Liver (tissue), 9 donors: ENCODE results near the gene EBPL. TPM values are rescaled to one million over a fixed set of nuclear protein-coding genes. Genes with fewer than 3 reads are reported as not detected.

ENCODE experiments used
- DNase-seq: peaks from one replicate; pipeline ENCODE4 v3.0.0-alpha.2; 2017; ENCODE audit warnings: low spot score
- H3K27ac ChIP-seq, 2 donors: one replicate each; pipeline ENCODE4 v1.7.0; 2013; ENCODE audit warnings: inconsistent platforms in 2 of 2, low read length in 2 of 2, control low read depth in 1 of 2, low read depth in 1 of 2, mild to moderate bottlenecking in 1 of 2
- H3K27me3 ChIP-seq, 4 donors: one replicate each; pipeline versions ENCODE4 v1.6.1 to v1.7.0; 2013; ENCODE audit warnings: low read length in 3 of 4, inconsistent platforms in 1 of 4, mild to moderate bottlenecking in 1 of 4, moderate library complexity in 1 of 4; ENCODE audit not compliant: control insufficient read depth in 4 of 4, insufficient read depth in 4 of 4
- H3K36me3 ChIP-seq, 4 donors: one replicate each; pipeline versions ENCODE4 v1.6.1 to v1.7.0; 2013; ENCODE audit warnings: low read length in 3 of 4, mild to moderate bottlenecking in 3 of 4, low read depth in 1 of 4, moderate library complexity in 1 of 4; ENCODE audit not compliant: control insufficient read depth in 4 of 4, insufficient read depth in 3 of 4
- H3K4me1 ChIP-seq, 4 donors: one replicate each; pipeline versions ENCODE4 v1.6.1 to v1.7.0; 2013; ENCODE audit warnings: low read length in 3 of 4, mild to moderate bottlenecking in 3 of 4, moderate library complexity in 1 of 4; ENCODE audit not compliant: control insufficient read depth in 4 of 4, insufficient read depth in 4 of 4
- H3K4me3 ChIP-seq, 3 donors: one replicate each; pipeline versions ENCODE4 v1.6.1 to v1.7.0; 2013; ENCODE audit warnings: low read length in 3 of 3, control low read depth in 1 of 3, low read depth in 1 of 3, mild to moderate bottlenecking in 1 of 3
- H3K9ac ChIP-seq, 2 donors: one replicate each; pipeline ENCODE4 v1.7.0; 2013; ENCODE audit warnings: low read length in 2 of 2, mild to moderate bottlenecking in 2 of 2, moderate library complexity in 2 of 2, control low read depth in 1 of 2, low read depth in 1 of 2
- H3K9me3 ChIP-seq, 4 donors: one replicate each; pipeline versions ENCODE4 v1.6.1 to v1.7.0; 2013; ENCODE audit warnings: low read length in 3 of 4; ENCODE audit not compliant: control insufficient read depth in 4 of 4
- GABPA ChIP-seq, 2 donors: IDR thresholded peaks in 1 of 2; conservative IDR thresholded peaks in 1 of 2; 2 replicates each; pipeline ENCODE4 v1.6.1; 2016; ENCODE audit warnings: antibody characterized with exemption in 2 of 2, mild to moderate bottlenecking in 1 of 2, moderate library complexity in 1 of 2
- HNF4G ChIP-seq: IDR thresholded peaks from 2 replicates; pipeline ENCODE4 v1.6.1; 2016; ENCODE audit warnings: antibody characterized with exemption
- JUND ChIP-seq, 2 donors: IDR thresholded peaks; 2 replicates each; pipeline ENCODE4 v1.6.1; 2016; ENCODE audit warnings: antibody characterized with exemption in 2 of 2
- REST ChIP-seq: IDR thresholded peaks from 2 replicates; pipeline ENCODE4 v1.6.1; 2016; ENCODE audit warnings: antibody characterized with exemption, mild to moderate bottlenecking
- SP1 ChIP-seq: IDR thresholded peaks from 2 replicates; pipeline ENCODE4 v1.6.1; 2018; ENCODE audit warnings: antibody characterized with exemption, mild to moderate bottlenecking
- TAF1 ChIP-seq: conservative IDR thresholded peaks from 2 replicates; pipeline ENCODE4 v1.6.1; 2016; ENCODE audit warnings: antibody characterized with exemption, mild to moderate bottlenecking
- YY1 ChIP-seq: IDR thresholded peaks from 2 replicates; pipeline ENCODE4 v1.6.1; 2016; ENCODE audit warnings: antibody characterized with exemption, mild to moderate bottlenecking
- ZBTB33 ChIP-seq: IDR thresholded peaks from 2 replicates; pipeline ENCODE4 v1.6.1; 2016; ENCODE audit warnings: antibody characterized with exemption
- WGBS: extraction: QIAGEN DNeasy Blood & Tissue Kit; methylation state at CpG from one replicate; pipeline ENCODE4 v1.1.7; 2013; 5-methylcytosine and 5-hydroxymethylcytosine counted together
- polyA plus RNA-seq, 2 donors: library from polyadenylated mRNA; stranded (reverse) in 1 of 2; unstranded in 1 of 2; fragments of 200-250 nt in 1 of 2; fragments of >200 nt in 1 of 2; fragmentation: Nextera tagmentation in 1 of 2; extraction: Ambion mirVana in 1 of 2; gene quantifications; one replicate each; pipeline versions ENCODE4 v1.2.1 to v1.2.3, GENCODE V29; 2013 to 2015
- total RNA-seq, 2 donors: library from RNA; depleted of rRNA; stranded (reverse); fragments of >200 nt; gene quantifications; one replicate each; pipeline ENCODE4 v1.2.3, GENCODE V29; 2014
- donor health status: healthy.
- donor health status: healthy.
- donor health status: healthy.
- donor health status: healthy.
- donor health status: healthy.

The EBPL gene
- total and polyA plus RNA-seq, 4 donors, result 44.3 to 122 (median 50.7) TPM

GRCh38 chr13:49697468-49697867, 6.2 kb upstream of the EBPL start:
- Histone ChIP-seq H3K9me3 (no peaks in the 10 kb centered on the region), H3K4me1 (no peaks in the 10 kb centered on the region), H3K36me3 (peaks cover 2 to 13% (median 7%) of the 10 kb centered on the region in 4 donors), H3K9ac (no peak overlapping the region), H3K27ac (no peak overlapping the region), H3K4me3 (no peak overlapping the region), H3K27me3 (no peaks in the 10 kb centered on the region)
- no peak for DNase-seq
- 97% methylated on average over 3 of the region's 3 CpGs for WGBS
- no peak for TF ChIP-seq REST
- no peak for TF ChIP-seq SP1
- TF ChIP-seq YY1, result no peak
- no peak for TF ChIP-seq HNF4G
- no peak for TF ChIP-seq JUND (IDR thresholded peaks at IDR 0.05)

- no peak for TF ChIP-seq ZBTB33
- no peak for TF ChIP-seq TAF1
- no peak for TF ChIP-seq REST
- TF ChIP-seq GABPA (IDR thresholded peaks at IDR 0.05 in 1 of 2, conservative IDR thresholded peaks at IDR 0.05 in 1 of 2), result no peak
- no peaks in the 10 kb centered on the region for H3K27me3 ChIP-seq
- no peaks in the 10 kb centered on the region for H3K9me3 ChIP-seq
- H3K27ac ChIP-seq, result no peak overlapping the region
- 89% methylated on average over 1 of the region's 1 CpG for WGBS
- peaks cover 0 to 2% (median 0%) of the 10 kb centered on the region in 4 donors for H3K36me3 ChIP-seq
- DNase-seq, result no peak
- H3K9ac ChIP-seq, result no peak overlapping the region
- peaks cover 0 to 10% (median 1%) of the 10 kb centered on the region in 4 donors for H3K4me1 ChIP-seq
- H3K4me3 ChIP-seq, result no peak overlapping the region
Observed at GRCh38 chr13:49694446-49694845, 3.2 kb upstream of the EBPL start.
